Nephron (organoid): ENCODE results near the gene KCNJ18.
"Not testable (repeated sequence)": the region's sequence is repeated elsewhere in the genome, so short reads cannot be mapped to it uniquely, and the experiment has no call there.

Experiments
- H3K27ac Mint-ChIP-seq, 3 experiments: 2 replicates each; pipeline ENCODE4 v1.8.0; 2020; ENCODE audit warnings: mixed read lengths in 3 of 3, mild to moderate bottlenecking in 2 of 3, moderate library complexity in 1 of 3
- H3K27me3 Mint-ChIP-seq: 2 replicates; pipeline ENCODE4 v1.8.0; 2021; ENCODE audit warnings: low read depth, mild to moderate bottlenecking, moderate library complexity, mixed read lengths
- H3K36me3 Mint-ChIP-seq: 2 replicates; pipeline ENCODE4 v1.8.0; 2020; ENCODE audit warnings: low read depth, mixed read lengths
- H3K4me1 Mint-ChIP-seq: 2 replicates; pipeline ENCODE4 v1.8.0; 2020; ENCODE audit warnings: mixed read lengths
- H3K4me3 Mint-ChIP-seq, 3 experiments: 2 replicates each; pipeline ENCODE4 v1.8.0; 2020; ENCODE audit warnings: mild to moderate bottlenecking in 3 of 3, mixed read lengths in 3 of 3, moderate library complexity in 2 of 3
- H3K9me3 Mint-ChIP-seq: 2 replicates; pipeline ENCODE4 v1.8.0; 2020; ENCODE audit warnings: mixed read lengths
- CTCF ChIP-seq, 3 experiments: fragments of 200-600 bp; sonication (generic); IDR thresholded peaks; one replicate each; pipeline ENCODE4 v1.5.0; 2021; ENCODE audit warnings: antibody characterized with exemption in 3 of 3; ENCODE audit not compliant: unreplicated experiment in 3 of 3

Gene KCNJ18

GRCh38 chr17:21698437-21699075, 6.2 kb downstream of the KCNJ18 start:
- H3K27ac Mint-ChIP-seq, H3K4me1 Mint-ChIP-seq, H3K4me3 Mint-ChIP-seq, H3K27me3 Mint-ChIP-seq, H3K36me3 Mint-ChIP-seq: not testable (repeated sequence)
- peaks cover 27% of the 10 kb centered on the region for H3K9me3 Mint-ChIP-seq

DNA sequence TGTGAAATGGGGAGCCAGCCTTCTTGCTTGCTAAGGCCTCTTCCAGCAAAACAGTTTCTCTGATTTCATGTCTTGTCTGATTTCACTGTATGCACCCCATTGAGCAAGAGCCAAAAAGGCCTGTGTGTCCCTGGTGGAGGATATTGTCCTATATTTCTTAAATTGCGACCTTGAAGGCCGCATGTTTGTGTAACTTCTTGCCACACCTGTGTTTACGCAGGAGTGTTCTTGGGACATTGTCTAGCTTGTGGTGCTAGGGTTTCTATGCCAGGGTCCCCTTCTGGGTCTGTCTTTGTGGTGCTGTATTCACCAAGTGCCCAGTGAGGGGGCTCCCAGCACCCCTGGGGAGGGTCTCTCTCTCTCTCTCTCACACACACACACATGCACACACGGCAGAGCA, 6.8 kb downstream of the KCNJ18 start:
- not testable (repeated sequence) for H3K27me3 Mint-ChIP-seq, H3K36me3 Mint-ChIP-seq, H3K27ac Mint-ChIP-seq, H3K4me3 Mint-ChIP-seq, H3K4me1 Mint-ChIP-seq
- H3K9me3 Mint-ChIP-seq: peaks cover 27% of the 10 kb centered on the region

- not testable (repeated sequence) for H3K27ac Mint-ChIP-seq, H3K36me3 Mint-ChIP-seq, H3K4me1 Mint-ChIP-seq, H3K4me3 Mint-ChIP-seq, H3K27me3 Mint-ChIP-seq
- peaks cover 28% of the 10 kb centered on the region for H3K9me3 Mint-ChIP-seq
Measured at GRCh38 chr17:21699573-21700236, 7.4 kb downstream of the KCNJ18 start.

- H3K9me3 Mint-ChIP-seq: peaks cover 31% of the 10 kb centered on the region
- not testable (repeated sequence) for H3K36me3 Mint-ChIP-seq, H3K4me3 Mint-ChIP-seq, H3K27ac Mint-ChIP-seq, H3K4me1 Mint-ChIP-seq, H3K27me3 Mint-ChIP-seq
Measured at GRCh38 chr17:21701090-21701489, 8.8 kb downstream of the KCNJ18 start.

DNA sequence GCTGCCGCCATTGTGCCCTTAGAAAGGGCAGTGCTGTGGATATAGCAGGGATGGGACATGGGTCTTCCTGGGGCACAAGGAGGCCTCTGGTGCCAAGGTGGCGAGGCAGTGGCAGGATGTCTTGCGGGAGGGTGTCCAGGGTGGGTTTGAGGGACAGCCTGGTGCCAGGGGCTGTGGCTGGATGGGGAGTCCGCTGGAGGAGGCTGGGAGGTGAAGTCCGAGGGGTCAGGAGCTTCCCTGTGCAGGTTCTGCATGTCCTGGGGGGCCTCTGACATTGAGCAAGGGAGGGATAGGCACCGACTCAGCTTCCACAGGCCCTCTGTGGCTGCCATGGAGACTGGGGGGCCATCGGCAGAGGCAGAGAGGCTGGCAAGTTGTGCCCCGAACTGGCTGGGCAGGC, 9.7 kb downstream of the KCNJ18 start:
- not testable (repeated sequence) for H3K27me3 Mint-ChIP-seq, H3K4me3 Mint-ChIP-seq, H3K27ac Mint-ChIP-seq, H3K36me3 Mint-ChIP-seq, H3K4me1 Mint-ChIP-seq
- peaks cover 22% of the 10 kb centered on the region for H3K9me3 Mint-ChIP-seq

- H3K9me3 Mint-ChIP-seq: peaks cover 22% of the 10 kb centered on the region
- H3K27ac Mint-ChIP-seq, H3K4me3 Mint-ChIP-seq, H3K4me1 Mint-ChIP-seq, H3K27me3 Mint-ChIP-seq, H3K36me3 Mint-ChIP-seq: not testable (repeated sequence)
Measured at GRCh38 chr17:21702521-21702920, 10.2 kb downstream of the KCNJ18 start.

- not testable (repeated sequence) for H3K27me3 Mint-ChIP-seq, H3K4me3 Mint-ChIP-seq, H3K36me3 Mint-ChIP-seq, H3K27ac Mint-ChIP-seq, H3K4me1 Mint-ChIP-seq
- peaks cover 24% of the 10 kb centered on the region for H3K9me3 Mint-ChIP-seq
Measured at GRCh38 chr17:21702940-21703640, 10.8 kb downstream of the KCNJ18 start.

GRCh38 chr17:21703891-21704872, 11.9 kb downstream of the KCNJ18 start:
- H3K27me3 Mint-ChIP-seq, H3K36me3 Mint-ChIP-seq, H3K27ac Mint-ChIP-seq, H3K4me1 Mint-ChIP-seq, H3K4me3 Mint-ChIP-seq: not testable (repeated sequence)
- H3K9me3 Mint-ChIP-seq: peaks cover 27% of the 10 kb centered on the region

- peaks cover 4% of the 10 kb centered on the region for H3K36me3 Mint-ChIP-seq
- H3K27me3 Mint-ChIP-seq: peaks cover 7% of the 10 kb centered on the region
- no peak overlapping the region for H3K4me3 Mint-ChIP-seq
- TF ChIP-seq CTCF (IDR thresholded peaks at IDR 0.05; ENCODE audit: unreplicated experiment in 3 of 3): no peak
- peaks cover 27% of the 10 kb centered on the region for H3K9me3 Mint-ChIP-seq
- no peak overlapping the region for H3K27ac Mint-ChIP-seq
- H3K4me1 Mint-ChIP-seq: no peaks in the 10 kb centered on the region
Measured at GRCh38 chr17:21705021-21705601, 12.8 kb downstream of the KCNJ18 start.

DNA sequence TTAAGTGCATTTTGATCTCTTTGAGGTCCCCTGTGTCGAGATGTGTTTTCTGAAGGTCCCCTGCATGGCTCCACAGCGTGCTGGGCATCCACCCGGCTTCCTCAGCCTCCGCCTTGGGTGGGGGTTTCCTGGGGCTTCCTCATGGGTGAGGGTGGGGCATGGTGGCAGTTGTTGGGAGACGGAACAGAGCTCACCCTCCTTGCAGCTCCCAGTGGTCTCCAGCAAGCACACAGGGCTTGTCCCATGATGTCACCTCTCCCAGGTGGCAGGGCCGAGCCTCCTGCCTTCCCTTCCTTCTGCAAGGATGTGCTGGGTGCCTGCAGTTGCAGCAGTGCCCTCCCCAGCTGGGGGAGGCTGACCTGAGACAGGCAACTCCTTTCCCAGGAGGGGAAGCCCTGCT, 13.4 kb downstream of the KCNJ18 start:
- not testable (repeated sequence) for H3K27ac Mint-ChIP-seq, H3K27me3 Mint-ChIP-seq, H3K4me3 Mint-ChIP-seq, H3K36me3 Mint-ChIP-seq, H3K4me1 Mint-ChIP-seq
- peaks cover 27% of the 10 kb centered on the region for H3K9me3 Mint-ChIP-seq

DNA sequence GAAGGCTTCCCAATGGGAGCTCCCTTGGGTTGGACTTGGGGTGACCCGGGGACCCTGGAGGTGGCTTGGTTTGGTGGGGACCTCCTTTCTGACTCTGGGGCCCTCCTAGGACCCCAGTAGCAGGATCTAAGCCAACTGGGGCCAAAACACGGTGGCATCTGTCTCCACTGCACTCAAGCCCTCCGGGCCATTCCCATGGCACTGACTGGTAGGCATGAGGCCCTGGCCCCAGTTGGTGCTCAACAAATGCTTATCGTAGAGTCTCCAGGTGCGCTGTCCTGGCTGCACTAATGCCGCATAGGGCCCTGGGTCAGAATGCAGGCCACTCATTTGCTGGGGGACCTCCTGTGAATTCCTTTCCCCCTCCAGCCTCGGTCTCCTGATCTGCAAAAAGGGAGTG, 14.2 kb downstream of the KCNJ18 start:
- H3K4me1 Mint-ChIP-seq, H3K4me3 Mint-ChIP-seq, H3K36me3 Mint-ChIP-seq, H3K27ac Mint-ChIP-seq, H3K27me3 Mint-ChIP-seq: not testable (repeated sequence)
- peaks cover 32% of the 10 kb centered on the region for H3K9me3 Mint-ChIP-seq

- H3K4me3 Mint-ChIP-seq, H3K27ac Mint-ChIP-seq, H3K27me3 Mint-ChIP-seq, H3K4me1 Mint-ChIP-seq, H3K36me3 Mint-ChIP-seq: not testable (repeated sequence)
- peaks cover 36% of the 10 kb centered on the region for H3K9me3 Mint-ChIP-seq
Measured at GRCh38 chr17:21707131-21707530, 14.8 kb downstream of the KCNJ18 start.
